PFSK-1 (cell line): ENCODE data around the gene XRCC2.

ENCODE experiments used
- POLR2AphosphoS5 ChIP-seq: IDR thresholded peaks from 2 replicates; pipeline ENCODE4 v1.6.1; 2012; ENCODE audit warnings: low read depth, mild to moderate bottlenecking, control low read depth, low read length, moderate library complexity
- SIN3A ChIP-seq: IDR thresholded peaks from 2 replicates; pipeline ENCODE4 v1.6.1; 2012; ENCODE audit warnings: mild to moderate bottlenecking, low read length, moderate library complexity, borderline replicate concordance; ENCODE audit not compliant: insufficient read depth
- TAF1 ChIP-seq: IDR thresholded peaks from 2 replicates; pipeline ENCODE4 v1.6.1; 2012; ENCODE audit warnings: low read length, control low read depth, borderline replicate concordance; ENCODE audit not compliant: insufficient read depth
- TF ChIP-seq, protein P1 (sequence below), 2 experiments: IDR thresholded peaks; 2 replicates each; pipeline versions ENCODE4 v1.6.1 to v1.8.0; 2011 to 2012; ENCODE audit warnings: low read depth in 2 of 2, low read length in 2 of 2, control low read depth in 1 of 2, inconsistent platforms in 1 of 2, mild to moderate bottlenecking in 1 of 2, moderate library complexity in 1 of 2; ENCODE audit not compliant: insufficient read depth in 1 of 2

DNA sequence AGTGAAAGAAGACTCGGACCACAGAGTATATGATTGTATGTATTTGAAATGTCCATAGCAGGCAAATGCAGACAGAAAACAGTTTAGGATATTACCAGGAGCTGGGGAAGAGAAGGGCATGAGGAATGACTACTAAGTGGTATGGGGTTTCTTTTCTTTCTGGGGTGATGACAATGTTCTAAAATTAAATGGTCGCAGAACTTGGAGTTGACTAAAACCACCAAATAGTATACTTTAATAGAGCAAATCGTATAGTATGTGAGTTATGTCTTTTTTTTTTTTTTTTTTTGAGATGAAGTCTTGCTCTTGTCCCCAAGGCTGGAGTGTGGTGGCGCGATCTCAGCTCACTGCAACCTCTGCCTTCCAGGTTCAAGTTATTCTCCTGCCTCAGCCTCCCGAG is 34.6 kb downstream of the XRCC2 start:
- TF ChIP-seq TAF1, result no peak
- no peak; the same call in 1 of the 2 replicates for TF ChIP-seq POLR2AphosphoS5
- TF ChIP-seq, protein P1, sequence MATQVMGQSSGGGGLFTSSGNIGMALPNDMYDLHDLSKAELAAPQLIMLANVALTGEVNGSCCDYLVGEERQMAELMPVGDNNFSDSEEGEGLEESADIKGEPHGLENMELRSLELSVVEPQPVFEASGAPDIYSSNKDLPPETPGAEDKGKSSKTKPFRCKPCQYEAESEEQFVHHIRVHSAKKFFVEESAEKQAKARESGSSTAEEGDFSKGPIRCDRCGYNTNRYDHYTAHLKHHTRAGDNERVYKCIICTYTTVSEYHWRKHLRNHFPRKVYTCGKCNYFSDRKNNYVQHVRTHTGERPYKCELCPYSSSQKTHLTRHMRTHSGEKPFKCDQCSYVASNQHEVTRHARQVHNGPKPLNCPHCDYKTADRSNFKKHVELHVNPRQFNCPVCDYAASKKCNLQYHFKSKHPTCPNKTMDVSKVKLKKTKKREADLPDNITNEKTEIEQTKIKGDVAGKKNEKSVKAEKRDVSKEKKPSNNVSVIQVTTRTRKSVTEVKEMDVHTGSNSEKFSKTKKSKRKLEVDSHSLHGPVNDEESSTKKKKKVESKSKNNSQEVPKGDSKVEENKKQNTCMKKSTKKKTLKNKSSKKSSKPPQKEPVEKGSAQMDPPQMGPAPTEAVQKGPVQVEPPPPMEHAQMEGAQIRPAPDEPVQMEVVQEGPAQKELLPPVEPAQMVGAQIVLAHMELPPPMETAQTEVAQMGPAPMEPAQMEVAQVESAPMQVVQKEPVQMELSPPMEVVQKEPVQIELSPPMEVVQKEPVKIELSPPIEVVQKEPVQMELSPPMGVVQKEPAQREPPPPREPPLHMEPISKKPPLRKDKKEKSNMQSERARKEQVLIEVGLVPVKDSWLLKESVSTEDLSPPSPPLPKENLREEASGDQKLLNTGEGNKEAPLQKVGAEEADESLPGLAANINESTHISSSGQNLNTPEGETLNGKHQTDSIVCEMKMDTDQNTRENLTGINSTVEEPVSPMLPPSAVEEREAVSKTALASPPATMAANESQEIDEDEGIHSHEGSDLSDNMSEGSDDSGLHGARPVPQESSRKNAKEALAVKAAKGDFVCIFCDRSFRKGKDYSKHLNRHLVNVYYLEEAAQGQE (IDR thresholded peaks at IDR 0.05; ENCODE audit: insufficient read depth in 1 of 2, low read depth in 2 of 2, low read length in 2 of 2), result no peak
- no peak for TF ChIP-seq SIN3A
